GM19240 (cell line): ENCODE results near the gene FCHSD2.
"Not testable (repeated sequence)": the region's sequence is repeated elsewhere in the genome, so short reads cannot be mapped to it uniquely, and the experiment has no call there.

Source experiments
- DNase-seq: peaks from one replicate; pipeline ENCODE4 v3.0.0; 2011; ENCODE audit warnings: low spot score; ENCODE audit not compliant: insufficient read length

Gene FCHSD2

GRCh38 chr11:73013021-73013420, 129.1 kb downstream of the FCHSD2 start:
- no peak for DNase-seq

DNA sequence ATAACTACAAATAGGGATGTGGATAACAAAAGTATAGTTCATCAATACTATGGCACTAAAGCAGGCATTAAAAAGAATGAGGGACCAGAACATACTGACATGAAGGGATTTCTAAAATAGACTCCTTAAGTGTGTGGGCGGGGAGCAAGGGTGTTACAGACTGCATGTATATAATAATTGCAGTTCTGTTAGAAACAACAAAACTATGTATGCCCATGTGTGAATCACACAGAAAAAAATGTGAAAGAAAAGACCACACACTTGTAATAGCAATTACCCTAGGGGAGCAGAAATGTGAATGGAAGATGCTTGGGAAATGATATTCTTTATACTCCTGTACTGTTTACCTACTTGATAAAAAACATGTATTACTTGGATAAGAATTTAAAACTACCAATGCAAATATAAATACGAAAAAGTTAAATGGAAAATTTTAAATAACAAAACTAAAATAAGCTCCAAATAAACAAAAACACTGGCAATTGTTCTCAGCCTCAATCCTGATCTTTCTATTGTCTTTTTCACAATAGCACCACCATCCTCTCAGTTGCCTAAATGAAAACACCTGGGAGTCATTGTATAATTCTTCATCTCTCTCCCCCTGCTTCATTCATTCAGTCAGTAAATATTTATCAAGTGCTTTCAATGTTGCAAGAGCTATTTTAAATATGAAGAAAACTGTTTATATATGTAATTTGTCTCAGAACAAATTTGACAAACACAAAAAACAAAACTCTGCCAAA, 129.8 kb downstream of the FCHSD2 start:
- no peak for DNase-seq

GRCh38 chr11:73011126-73011817, 130.8 kb downstream of the FCHSD2 start:
- DNase-seq, result no peak

DNA sequence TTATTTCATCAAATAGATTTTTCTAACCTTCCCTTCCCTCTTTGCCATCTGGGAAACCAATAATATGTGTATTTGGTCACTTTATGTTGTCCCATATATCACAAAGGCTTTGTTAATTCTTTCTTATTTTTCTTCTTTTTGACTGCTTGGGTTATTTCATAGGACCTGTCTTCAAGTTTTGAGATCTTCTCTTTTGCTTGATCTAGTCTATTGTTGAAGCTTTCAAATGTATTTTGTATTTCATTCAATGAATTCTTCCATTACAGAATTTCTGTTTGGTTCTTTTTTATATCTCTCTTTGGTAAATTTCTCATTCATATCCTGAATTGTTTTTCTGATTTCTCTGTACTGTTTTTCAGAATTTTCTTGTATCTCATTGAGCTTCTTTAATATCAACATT, 132.1 kb downstream of the FCHSD2 start:
- no peak for DNase-seq

- DNase-seq, result no peak
Measured at GRCh38 chr11:73004088-73004487, 138.0 kb downstream of the FCHSD2 start.

DNA sequence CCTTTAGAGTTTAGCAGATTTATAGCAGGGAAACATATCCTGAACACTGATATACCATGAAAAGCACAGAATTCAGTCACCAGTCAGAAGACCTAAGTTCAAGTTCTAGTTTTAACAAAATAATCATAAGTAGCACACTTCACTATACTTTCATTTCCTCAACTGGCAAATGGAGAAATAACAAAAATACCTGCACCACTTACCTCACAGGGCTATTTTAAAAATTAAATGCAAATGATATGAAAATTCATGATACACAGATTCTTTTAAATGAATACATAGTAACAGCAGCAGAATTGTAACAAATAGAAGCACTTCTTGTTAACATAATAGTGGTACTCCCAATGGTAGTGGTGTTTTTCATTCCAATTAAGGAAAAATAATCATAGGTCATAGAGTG, 139.0 kb downstream of the FCHSD2 start:
- no peak for DNase-seq

DNA sequence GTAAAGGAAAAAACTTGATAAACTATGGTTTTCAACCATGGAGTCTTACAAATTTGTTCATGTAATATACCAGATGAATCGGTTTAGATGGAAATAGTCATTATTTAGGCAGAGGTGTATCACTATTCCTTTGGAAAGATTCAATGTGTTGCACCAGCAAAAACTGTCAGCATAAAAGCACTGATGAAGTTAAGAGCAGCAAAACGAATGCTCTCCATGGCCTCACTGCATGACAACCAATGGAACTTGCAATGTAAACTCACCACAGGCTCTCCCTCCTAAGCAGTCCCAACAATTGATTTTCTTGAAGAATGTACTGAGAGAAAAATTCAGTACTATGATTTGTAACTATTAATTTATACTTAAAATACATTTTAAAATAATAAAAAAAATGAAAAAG, 139.9 kb downstream of the FCHSD2 start:
- DNase-seq, result no peak

GRCh38 chr11:73001615-73002014, 140.5 kb downstream of the FCHSD2 start:
- DNase-seq, result no peak

DNA sequence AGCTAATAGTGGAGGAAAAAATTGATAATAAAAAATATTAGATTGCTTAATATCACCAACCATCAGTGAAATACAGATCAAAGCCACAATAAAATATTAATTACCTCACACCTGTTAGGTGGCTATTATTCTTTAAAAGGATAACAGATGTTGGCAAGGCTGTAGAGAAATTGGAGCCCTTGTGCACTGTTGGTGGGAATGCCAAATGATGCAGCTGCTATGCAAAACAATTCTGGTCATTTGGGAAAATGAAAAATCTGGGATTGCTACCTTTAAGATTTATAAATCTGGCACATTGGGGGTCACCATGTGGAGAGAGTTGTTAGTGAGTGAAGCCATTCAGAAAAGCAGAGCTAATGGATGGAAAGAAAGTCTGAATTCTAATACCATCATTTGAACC, 143.4 kb downstream of the FCHSD2 start:
- no peak for DNase-seq

GRCh38 chr11:72996959-72997358, 145.2 kb downstream of the FCHSD2 start:
- DNase-seq, result no peak

DNA sequence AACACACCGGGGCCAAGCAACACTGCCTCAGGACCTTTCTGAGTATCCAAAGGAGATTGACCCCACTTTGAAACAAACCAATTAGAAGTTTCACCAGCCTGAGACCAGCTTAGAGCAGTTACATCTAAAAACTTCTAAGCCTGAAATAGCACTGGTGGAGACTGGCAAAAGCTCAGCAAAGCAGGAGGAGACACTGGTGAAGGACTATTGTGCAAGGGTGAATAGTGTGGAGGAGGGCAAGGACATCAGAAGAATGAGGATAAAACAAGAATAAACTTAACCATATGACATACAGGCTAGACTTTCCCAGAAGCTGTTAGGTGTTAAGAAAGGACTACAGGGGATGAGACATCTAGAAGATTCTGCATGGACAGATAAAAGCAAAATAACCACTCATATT, 152.4 kb downstream of the FCHSD2 start:
- DNase-seq, result no peak

- DNase-seq, result no peak
Measured at GRCh38 chr11:72988821-72989220, 153.3 kb downstream of the FCHSD2 start.

GRCh38 chr11:72985645-72986044, 156.5 kb downstream of the FCHSD2 start:
- DNase-seq, result no peak

DNA sequence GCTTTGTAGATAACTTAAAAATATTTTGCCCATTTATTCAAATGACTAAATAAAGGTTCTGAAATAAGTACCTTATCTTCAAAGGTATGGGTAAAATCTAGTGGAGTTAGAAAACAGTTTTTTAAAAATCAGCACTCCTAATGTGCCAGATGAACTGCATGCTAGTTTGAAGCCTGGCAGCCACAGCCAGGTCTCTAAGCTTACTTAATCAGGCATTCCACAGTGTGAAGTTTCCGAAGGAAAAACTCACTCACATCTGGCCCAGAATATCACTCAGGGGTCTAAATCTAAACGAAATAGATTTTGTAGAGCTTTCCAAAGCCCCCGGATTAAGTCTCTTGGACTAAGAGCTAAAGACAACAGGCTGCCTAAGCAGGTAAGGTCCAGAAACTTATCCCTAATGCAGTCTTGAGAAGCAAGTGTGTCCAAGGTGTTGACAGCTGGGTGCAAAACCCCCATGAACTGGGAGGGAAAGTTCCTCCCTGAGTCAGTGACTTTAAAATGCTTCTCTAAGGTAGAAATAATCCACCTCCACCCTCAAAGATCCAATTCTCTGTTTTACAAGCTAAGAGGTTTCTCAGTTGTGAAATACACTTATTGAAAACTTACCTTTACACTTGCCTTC, 157.6 kb downstream of the FCHSD2 start:
- no peak for DNase-seq

- DNase-seq, result no peak
Measured at GRCh38 chr11:72983560-72983959, 158.6 kb downstream of the FCHSD2 start.

DNA sequence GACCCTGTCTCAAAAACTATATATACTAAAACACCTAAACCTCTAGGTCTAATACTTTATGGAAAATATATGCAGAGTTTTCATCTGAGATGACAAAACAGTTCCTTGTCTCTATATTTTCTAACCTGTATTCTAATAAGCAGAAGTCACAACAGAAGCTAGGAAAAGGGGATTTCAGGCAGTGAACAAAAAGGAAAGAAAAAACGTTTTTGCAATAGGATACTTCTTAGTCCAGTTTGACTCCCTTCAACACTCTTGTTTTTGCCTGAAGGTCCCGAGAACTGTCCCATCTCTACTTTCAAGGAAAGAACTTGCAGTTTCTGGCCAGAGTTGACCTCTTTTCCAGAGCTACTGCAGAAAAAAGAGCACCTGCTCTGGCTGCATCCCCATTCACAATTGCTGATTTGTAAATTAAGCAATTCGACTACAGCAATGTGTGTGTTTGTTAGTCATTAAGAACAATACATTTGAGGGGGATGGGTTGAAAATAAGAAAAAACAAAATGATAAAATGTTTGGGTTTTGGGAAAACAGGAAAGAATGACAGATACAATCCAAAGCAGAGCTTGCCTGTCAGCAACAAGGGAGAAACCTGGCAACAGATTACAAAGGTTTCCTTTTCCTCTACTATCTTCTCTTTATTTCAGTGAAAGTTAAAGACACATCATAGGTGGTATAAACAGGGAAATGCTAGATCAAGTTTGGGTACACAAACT, 160.0 kb downstream of the FCHSD2 start:
- DNase-seq, result no peak

DNA sequence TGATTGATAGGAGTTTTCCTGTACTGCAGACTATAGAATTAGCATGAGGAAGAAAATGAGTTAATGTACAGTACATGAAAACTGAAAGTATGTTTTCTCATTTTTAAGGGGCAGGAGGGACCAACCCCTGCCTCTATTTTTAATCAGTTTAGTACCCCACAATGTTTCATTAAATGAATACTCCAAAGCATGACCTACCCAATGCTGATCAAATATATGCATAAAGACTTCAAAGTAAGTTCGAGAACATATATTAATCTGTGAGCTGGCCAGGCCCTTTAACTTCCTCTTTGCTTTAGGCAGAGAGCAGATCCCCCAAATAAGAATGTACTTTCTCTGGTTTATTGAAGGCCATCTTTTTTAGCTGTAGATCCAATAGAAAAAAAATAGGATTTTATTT, 161.0 kb downstream of the FCHSD2 start:
- DNase-seq, result no peak

DNA sequence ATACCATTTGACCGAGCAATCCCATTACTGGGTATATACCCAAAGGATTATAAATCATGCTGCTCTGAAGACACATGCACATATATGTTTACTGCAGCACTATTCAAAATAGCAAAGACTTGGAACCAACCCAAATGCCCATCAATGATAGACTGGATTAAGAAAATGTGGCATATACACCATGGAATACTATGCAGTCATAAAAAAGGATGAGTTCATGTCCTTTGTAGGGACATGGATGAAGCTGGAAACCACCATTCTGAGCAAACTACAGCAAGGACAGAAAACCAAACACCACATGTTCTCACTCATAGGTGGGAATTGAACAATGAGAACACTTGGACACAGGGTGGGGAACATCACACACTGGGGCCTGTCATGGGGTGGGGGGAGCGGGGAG, 164.3 kb downstream of the FCHSD2 start:
- not testable (repeated sequence) for DNase-seq

DNA sequence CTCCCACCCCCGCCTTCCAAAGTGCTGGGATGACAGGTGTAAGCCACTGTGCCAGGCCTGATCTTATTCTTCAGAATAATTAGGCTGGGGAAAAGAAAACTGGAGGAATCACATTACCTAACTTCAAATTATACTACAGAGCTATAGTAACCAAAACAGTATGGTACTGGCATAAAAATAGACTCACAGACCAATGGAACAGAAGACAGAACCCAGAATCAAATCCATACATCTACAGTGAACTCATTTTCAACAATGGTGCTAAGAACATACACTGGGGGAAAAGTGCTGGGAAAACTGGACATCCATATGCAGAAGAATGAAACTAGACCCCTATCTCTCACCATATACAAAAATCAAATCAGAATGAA, 165.6 kb downstream of the FCHSD2 start:
- not testable (repeated sequence) for DNase-seq

DNA sequence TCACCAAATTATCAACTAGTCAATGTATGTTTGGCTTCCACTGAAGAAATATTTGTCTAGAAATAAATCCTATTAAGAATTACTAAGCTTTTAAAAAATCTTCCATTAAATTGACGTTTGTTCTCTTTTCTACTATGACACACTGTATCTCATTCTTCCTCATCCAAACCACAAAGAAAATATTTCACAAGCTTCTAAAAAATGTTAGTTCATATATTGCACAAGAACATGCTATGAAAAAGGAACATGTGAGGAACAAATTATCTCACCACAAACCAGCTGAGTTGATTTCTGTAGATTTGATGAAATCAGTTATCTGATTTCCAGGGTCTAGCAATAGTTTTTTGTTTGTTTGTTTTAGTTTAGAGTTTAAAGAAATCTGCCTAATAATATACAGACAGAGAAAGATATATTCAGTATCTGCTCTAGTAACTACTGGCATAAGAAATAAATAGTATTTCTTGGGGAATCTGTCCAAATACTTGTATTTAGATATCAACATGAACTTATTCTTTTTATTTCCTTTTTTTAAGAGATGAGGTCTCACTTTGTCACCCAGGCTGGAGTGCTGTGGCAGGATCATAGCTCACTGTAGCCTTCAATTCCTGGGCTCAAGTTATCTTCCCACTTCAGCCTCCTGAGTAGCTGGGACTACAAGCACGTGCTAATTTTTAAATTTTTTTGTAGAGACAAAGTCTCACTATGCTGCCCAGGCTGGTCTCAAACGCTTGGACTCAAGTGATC, 166.2 kb downstream of the FCHSD2 start:
- DNase-seq, result no peak

DNA sequence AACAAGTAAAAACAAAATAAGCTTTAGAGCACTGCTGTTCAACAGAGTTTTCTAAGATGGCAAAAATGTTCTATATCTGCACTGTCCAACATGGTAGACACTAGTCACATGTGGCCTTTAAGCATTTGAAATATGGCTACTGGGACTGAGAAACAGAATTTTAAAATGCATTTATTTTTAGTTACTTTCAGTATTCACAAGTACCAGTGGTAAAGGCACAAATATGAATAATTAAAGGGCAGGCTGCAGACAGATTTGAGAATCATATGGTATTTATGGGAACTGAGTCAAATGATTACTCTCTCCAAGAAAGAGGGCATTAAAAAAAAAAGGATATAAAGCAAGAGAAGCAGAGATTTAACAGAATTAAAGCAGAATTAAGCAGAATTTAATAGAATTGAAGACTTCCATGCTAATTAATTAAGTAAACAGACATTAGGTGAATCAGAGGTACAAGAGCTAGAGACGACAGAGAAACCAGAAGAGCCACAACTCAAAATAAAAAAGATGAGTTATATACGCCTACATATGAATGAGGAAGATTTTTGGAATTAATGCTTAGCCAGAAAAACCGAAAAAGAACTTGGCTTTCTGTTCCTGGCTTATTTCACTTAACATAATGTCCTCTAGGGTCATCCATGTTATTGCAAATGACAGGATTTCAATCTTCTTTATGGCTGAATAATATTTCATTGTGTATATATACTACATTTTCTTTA, 167.5 kb downstream of the FCHSD2 start:
- no peak for DNase-seq
